Measurements from ENCODE around the gene TBKBP1.

TBKBP1 gene, protein sequence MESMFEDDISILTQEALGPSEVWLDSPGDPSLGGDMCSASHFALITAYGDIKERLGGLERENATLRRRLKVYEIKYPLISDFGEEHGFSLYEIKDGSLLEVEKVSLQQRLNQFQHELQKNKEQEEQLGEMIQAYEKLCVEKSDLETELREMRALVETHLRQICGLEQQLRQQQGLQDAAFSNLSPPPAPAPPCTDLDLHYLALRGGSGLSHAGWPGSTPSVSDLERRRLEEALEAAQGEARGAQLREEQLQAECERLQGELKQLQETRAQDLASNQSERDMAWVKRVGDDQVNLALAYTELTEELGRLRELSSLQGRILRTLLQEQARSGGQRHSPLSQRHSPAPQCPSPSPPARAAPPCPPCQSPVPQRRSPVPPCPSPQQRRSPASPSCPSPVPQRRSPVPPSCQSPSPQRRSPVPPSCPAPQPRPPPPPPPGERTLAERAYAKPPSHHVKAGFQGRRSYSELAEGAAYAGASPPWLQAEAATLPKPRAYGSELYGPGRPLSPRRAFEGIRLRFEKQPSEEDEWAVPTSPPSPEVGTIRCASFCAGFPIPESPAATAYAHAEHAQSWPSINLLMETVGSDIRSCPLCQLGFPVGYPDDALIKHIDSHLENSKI

DNA sequence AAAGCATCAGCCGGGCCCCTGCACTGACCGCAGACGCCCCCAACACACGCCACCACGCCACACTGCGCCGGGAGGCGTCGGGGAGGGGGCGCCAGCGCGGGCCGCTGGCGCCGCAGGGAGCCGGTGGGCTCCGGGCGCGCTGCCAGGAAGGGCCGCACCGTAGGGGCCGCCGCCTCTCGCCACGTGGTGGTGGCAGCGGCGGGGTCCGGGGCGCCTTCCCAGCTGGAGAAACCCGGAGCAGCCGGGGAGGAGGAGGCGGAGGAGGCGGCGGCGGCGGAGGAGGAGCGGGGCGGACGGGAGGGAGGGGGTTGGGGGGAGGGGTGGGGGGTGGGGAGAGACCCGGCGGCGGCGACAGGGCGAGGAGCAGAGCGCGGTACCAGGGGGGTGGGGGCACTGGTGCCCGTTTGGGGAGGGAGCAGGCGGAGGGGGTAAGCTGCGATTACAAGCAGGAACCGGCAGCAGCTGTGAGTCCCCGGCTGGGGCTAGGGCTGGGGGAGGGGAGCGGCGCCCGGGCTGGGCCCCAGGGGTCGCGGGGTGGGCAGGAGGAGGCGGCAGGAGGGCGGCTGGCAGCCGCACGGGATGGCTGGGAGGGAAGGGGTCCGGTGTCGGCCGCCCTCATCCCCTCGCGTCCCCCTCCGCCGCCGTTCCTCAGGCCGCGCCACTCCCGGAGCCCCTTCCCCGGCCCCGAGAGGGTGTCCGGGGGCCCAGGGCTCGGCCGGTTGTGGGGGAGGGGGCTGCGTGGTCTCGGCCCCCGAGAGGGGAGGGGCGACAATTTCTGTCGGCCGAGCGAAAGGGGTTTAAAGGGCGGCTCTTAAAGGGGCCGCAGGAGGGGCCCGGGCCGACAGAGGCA lies at the start of gene TBKBP1:
TBKBP1 (plus strand) TSS at position 431 of the 850 bp plus-strand sequence. CDS start 1,952 bp downstream, outside the sequence.
- peak; percentile 52 for DNase-seq (ENCODE audit: low read depth)

DNA sequence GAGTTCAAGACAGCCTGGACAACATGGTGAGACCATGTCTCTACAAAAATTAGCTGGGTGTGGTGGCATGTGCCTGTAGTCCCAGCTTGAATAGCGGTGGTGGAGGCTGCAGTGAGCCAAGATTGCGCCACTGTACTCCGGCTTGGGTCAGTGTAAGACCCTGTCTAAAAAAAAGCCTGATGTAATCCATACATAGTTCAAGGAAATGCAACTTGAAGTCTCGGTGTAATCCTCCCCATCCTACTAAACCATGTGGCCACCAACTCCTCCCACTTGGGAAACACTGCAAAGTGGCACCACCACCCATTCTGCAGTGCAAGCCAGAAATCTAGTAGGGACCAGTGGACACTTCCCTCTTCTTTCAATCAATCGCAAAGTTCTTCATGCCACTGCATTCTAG lies 49.6 kb upstream of the TBKBP1 start:
- no peak for DNase-seq (ENCODE audit: low read depth)

DNA sequence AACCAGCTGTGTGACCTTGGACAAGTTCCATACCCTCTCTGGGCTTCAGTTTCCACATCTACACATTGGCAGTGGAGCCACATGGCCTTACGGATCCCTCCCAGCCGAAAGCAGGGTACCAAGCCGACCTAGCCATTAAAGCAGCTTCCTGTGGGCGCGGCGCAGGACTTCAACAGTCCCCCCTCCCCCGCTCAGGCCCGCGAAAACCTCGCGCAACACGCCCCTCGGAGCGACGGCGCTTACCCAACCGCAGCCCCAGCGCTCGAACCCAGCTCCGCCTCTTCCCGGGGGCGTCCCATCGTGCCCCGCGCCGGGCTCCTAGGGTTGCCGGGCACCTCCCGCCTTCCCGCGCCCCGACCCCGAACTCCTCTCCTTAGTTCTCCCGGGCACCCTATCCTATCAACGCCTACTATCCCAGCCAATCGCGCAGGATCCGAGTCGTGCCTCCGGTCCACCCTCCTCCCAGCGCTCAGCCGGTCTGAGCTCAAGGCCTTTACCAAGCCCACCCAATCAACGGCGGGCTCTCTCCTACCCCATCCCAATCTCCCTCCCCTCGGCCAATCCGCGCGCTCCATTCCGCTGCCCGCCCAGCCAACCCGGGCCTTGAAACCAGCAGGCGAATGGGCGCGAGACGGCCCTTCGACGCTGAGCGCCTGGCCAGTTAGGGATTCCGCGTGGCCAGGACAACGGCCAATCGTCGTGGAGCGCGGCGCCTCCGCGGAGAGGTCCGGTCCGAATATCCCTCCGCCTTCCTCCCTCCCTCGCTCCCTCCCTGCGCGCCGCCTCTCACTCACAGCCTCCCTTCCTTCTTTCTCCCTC lies 44.6 kb upstream of the TBKBP1 start, which contains the start of gene KPNB1:
KPNB1 (plus strand) TSS at position 767 of the 819 bp plus-strand sequence. CDS start 326 bp downstream, outside the sequence.
- DNase-seq (ENCODE audit: low read depth): peak; percentile 100

DNA sequence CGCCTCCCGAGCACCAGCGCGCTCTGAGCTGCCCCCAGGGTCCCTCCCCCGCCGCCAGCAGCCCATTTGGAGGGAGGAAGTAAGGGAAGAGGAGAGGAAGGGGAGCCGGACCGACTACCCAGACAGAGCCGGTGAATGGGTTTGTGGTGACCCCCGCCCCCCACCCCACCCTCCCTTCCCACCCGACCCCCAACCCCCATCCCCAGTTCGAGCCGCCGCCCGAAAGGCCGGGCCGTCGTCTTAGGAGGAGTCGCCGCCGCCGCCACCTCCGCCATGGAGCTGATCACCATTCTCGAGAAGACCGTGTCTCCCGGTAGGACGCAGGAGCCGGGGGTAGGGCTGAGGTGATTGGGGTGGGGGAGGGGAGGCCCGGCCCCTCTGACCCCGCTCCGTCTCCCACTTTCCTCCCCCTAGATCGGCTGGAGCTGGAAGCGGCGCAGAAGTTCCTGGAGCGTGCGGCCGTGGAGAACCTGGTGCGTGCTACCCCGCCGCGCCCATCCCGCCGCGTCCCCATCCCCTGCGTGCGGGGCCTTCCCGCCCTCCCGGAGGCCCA lies 43.9 kb upstream of the TBKBP1 start:
- no peak for DNase-seq (ENCODE audit: low read depth)

DNA sequence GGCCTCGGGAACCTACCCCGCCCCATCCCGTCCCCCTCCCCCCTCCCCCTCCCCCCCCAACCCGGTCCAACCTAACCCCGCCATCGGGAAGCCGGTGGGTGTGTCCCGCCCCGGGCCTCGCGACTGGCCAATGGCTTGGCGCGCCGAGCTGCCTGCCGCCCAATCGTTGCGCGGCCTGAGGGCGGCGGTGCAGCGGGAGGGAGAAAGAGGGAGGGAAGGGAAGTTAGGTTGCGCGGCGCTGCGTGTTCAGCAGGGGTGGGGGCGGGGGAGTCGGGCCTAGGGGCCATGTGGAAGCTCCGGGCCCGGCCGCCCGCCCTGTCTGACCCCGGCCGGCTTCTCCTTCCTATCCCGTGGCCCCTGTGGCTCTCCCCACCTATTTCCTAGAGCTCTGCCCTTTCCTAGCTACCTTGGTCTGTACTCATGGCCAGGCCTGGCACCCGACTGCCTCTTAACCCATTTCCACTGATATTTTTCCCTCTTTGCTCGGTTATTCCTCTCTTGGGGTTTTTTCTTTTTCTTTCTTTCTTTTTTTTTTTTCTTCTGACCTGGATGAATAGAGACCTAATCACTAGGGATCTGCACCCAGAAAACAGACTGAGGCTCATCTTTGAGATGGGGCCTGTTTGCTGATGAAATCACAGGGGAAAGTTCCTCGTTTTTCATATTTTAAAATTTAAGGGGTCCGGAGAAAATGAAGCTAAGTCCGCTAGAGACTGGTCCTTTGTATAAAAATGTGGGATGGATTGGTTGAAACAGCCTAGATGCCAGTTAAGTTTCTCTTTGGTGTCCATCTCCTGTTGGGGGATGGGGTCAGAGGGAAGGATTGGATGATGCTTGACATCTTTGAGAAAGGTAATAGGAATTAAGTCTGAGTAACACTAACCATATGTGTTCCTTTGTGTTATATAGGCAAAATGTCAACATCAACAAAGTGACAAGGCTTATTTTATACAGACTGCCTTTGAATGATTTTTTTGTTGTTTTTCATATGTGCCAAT lies 43.1 kb upstream of the TBKBP1 start:
- peak; percentile 96 for DNase-seq (ENCODE audit: low read depth)

DNA sequence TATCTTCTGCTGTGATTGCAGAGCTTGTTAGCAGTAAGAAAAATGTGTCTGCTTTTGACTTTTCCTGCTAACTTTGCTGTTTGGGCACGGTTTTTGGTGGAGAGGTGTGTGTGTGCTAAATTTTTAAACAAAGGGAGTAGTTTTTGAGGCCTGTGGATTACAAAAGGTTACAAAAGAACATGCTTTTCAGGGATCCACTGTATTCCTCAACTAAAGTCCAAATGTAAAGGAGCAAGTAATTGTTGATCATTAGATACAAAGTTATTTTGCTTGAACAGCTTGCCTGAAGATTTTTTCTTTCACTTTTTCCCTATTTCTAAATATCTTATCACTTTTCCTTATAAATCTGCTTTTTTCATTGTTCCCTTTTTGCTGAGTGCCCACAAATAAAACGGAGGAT lies 42.3 kb upstream of the TBKBP1 start:
- no peak for DNase-seq (ENCODE audit: low read depth)

DNA sequence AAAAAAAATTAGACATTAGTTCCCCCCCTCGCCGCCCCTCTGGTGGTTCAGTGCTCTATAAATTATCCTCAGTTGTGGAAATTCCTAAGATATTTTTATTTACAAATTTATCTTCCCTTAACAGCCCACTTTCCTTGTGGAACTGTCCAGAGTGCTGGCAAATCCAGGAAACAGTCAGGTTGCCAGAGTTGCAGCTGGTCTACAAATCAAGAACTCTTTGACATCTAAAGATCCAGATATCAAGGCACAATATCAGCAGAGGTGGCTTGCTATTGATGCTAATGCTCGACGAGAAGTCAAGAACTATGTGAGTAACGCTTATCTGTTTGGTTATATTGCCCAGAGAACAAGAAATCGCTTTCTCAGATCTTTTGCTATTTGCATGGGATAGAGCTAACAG lies 41.4 kb upstream of the TBKBP1 start:
- DNase-seq (ENCODE audit: low read depth): peak; percentile 28

DNA sequence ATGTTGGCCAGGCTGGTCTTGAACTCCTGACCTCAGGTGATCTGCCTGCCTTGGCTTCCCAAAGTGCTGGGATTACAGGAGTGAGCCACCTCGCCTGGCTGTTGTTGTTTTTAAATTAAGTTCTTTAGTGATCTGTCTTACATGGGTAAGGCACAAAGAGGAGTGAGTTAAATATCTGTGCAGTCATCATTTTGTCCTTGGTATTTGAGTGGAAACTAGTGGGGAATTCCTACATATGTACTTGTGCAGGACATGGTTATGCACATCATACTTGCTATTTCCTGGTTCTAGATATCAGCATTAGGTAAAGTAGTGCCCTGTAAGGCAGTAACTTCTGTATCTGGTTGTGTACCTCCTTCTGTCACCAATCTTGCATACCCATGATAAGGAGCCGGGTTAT lies 40.5 kb upstream of the TBKBP1 start:
- no peak for DNase-seq (ENCODE audit: low read depth)

DNA sequence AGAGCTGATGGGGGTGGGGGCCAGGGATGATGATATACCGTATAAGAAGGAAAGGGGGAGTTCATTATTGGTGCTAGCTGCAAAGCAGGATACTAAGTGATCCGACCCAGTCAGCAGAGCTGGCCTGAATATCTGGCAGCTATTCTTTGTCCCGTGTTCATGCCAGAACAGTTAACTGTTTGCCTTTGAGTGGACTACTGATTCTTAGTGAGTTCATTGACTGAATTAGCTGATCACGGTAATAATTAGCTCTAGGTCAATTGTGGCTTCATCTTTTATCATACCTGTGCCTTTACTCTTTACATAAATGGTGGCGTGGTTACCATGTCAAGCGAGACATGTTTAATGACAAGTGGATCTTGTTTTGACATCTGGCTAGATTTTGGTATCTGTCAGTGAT lies 39.0 kb upstream of the TBKBP1 start:
- DNase-seq (ENCODE audit: low read depth): no peak

DNA sequence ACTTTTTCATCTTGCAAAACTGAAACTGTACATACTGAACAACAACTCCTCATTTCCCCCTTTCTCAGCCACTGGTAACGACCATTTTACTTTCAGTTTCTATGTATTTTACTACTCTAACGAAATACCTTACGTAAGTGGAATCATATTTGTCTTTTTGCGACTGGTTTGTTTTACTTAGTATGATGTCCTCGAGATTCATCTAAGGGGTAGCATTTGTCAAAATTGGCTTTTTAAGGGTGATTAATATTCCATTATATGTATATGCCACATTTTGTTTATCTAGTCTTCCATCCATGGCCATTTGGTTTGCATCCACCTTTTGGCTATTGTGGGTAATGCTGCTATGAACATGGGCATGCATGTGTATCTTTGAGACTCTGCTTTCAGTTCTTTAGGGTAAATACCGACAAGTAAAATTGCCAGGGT lies 33.9 kb upstream of the TBKBP1 start:
- DNase-seq (ENCODE audit: low read depth): no peak

DNA sequence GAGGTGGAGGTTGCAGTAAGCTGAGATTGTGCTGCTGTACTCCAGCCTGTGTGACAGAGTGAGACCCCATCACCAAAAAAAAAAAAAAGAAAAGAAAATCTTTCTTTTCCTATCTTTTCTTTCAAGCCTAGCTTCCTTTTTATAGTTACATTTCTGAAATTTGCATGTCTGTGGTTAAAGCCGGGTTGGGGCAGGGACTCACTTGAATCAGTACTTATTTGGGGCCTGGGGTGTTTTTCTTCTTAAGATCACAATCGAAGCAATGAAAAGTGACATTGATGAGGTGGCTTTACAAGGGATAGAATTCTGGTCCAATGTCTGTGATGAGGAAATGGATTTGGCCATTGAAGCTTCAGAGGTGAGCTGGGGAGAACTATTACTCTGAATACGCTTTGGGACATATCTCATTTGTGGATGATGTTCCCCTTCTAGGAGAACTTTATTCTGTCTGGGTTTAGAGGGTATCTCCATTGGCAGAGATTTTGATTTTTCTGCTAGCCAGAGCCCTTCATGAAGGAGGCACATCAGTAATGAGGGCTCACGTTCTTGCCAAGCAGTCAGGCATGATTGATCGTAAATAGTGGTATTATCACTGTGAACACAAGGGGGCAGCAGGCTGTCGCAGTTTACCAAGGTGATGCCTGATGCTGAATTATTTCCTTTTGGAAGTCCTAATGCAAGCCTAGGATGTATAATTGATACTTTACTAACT lies 29.9 kb upstream of the TBKBP1 start:
- DNase-seq (ENCODE audit: low read depth): peak; percentile 59

DNA sequence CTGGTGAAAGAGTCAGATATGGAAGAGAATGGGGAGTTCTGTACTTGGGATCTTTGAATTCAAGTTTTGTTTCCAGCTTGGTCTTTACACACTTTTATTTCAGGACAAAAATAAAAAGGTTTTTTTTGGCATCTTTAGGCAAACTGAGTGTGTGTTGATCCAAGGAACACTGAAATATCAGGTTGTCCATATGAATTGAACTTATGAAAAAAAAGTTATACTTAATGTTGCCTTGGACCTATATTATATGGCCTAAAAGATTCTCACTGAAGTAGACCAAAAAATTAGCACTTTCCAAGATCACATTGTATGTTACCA lies 29.4 kb upstream of the TBKBP1 start:
- DNase-seq (ENCODE audit: low read depth): no peak

DNA sequence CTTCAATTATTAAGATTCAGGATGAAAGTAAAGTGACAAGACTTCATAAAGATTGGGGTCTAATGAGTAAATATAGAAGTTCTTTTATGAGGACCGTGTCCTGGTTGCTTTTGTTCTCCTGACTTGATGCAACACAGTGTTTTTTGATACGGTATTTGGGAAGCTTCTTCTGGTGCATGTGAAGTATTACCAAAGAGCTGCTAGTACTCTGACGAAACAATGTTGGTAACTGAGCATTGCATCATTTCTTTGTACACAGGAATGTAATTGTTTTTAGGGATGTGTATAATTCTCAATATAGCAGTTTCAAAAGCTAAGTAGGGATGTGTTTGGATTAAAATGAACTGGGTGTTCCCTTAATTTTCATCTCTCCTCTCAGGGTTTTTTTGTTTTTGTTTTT lies 28.3 kb upstream of the TBKBP1 start:
- peak; percentile 88 for DNase-seq (ENCODE audit: low read depth)

DNA sequence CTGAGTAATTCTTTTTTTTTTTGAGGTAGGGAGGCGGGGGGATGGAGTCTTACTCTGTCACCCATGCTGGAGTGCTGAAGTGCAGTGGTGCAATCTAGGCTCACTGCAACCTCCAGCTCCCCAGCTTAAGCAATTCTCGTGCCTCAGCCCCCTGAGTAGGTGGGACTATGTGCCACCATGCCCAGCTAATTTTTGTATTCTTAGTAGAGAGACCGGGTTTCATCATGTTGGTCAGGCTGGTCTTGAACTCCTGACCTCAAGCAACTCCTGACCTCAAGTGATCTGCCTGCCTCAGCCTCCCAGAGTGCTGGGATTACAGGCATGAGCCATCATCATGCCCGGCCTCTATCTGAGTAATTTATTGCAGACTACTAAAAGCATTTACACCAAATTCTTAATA lies 24.9 kb upstream of the TBKBP1 start:
- peak; percentile 84 for DNase-seq (ENCODE audit: low read depth)

DNA sequence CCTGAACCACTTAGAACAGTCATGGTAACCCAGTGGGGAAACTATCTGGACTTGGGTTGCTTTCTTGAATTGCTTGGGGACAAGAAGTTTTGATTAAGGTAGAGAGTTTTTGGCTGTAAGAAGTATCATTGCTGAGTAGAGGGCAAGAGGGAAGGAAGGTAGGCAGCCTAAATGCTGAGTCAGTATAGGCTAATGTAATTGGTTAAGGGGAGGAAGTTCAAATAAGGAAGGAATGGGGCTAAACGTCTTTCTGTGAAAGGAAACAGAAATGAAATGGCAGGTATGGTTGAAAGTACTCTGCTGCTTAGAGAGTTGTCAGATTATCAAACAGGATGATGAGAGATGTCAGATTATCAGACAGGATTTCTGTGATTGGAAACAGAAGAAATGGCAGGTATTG lies 23.9 kb upstream of the TBKBP1 start:
- no peak for DNase-seq (ENCODE audit: low read depth)

DNA sequence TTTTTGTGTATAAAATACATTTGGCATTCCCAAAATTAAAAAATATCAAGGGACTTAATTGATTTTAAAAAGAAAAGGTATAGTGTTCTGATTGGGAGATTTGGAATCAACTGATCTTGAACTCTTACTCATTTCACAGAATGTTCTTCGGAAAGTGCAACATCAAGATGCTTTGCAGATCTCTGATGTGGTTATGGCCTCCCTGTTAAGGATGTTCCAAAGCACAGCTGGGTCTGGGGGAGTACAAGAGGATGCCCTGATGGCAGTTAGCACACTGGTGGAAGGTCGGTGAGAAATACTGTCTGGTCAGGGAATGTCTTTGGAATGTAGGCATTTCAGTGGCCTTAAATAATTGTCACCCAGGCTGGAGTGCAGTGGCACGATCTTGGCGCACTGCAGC lies 19.5 kb upstream of the TBKBP1 start:
- DNase-seq (ENCODE audit: low read depth): no peak

DNA sequence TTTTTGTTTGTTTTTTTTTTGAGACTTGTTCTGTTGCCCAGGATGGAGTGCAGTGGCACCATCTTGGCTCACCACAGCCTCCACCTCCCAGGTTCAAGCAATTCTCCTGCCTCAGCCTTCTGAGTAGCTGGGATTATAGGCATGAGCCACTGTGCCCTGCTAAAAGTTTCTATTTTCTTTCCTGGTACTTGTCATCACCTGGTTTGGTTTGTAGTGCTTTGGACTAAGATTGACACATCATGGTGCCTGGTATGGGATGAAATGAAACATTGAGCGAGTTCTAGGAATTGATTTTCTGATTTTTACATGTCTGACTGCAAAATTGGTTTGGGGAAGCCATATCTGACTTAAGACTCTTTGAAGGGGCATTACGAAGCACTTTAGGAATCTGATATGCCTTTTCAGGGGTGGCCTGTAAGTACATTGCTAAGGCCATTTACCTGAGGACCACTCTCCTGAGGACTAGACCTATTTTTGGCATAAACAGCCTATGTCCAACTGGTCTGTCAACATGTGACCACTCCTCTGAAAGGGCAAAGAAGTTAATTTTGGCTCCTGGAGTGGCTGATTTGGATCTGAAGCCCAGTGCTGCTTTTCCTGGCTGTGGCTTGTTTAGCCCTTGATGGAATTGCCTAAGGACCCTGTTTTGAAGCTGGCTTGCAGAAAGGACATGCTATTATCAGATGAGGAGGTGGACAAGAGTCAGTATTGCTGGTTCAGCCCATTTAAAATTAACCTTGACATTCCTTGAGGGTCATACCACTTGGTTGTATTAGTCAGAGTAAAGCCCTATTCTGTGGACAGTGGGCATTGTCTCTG lies 18.4 kb upstream of the TBKBP1 start:
- no peak for DNase-seq (ENCODE audit: low read depth)

DNA sequence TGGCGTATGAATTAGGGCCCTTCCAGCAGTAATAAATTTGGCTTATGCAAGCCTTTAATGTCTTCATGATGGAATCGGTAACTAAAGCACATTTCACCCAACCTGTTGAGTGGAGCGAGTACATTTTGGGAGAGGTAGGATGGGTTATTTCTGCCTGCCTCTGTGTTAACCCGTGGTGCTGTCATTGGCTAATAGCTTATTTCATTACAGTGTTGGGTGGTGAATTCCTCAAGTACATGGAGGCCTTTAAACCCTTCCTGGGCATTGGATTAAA lies 17.8 kb upstream of the TBKBP1 start:
- DNase-seq (ENCODE audit: low read depth): no peak

All from amniotic epithelial cell (primary cell).